MM.1S (cell line): Measurements from ENCODE around the gene SSC4D.
"Not testable (repeated sequence)": the region's sequence is repeated elsewhere in the genome, so short reads cannot be mapped to it uniquely, and the experiment has no call there.

Experiments
- DNase-seq: peaks from one replicate; pipeline ENCODE4 v3.0.0-alpha.2; 2015
- H2AFZ ChIP-seq: fragments of 300-600 bp; sonication (generic); 2 replicates; pipeline ENCODE4 v1.6.0; 2016; ENCODE audit warnings: antibody characterized with exemption, low read length
- H3F3A ChIP-seq: fragments of 300-600 bp; sonication (generic); 2 replicates; pipeline ENCODE4 v1.6.1; 2016; ENCODE audit warnings: mild to moderate bottlenecking, antibody characterized with exemption, low read length, moderate library complexity, mixed read lengths; ENCODE audit not compliant: insufficient read depth
- H3K27ac ChIP-seq: fragments of 300-600 bp; sonication (generic); 2 replicates; pipeline ENCODE4 v1.5.1; 2016; ENCODE audit warnings: mild to moderate bottlenecking, low read length
- H3K27me3 ChIP-seq: fragments of 300-600 bp; sonication (generic); replicated peaks from 2 replicates; pipeline ENCODE4 v1.6.0; 2016; ENCODE audit warnings: low read length; ENCODE audit not compliant: insufficient read depth
- H3K36me3 ChIP-seq: fragments of 300-600 bp; sonication (generic); replicated peaks from 2 replicates; pipeline ENCODE4 v1.6.1; 2016; ENCODE audit warnings: mild to moderate bottlenecking, low read length, mixed read lengths; ENCODE audit not compliant: insufficient read depth
- H3K4me1 ChIP-seq: fragments of 300-600 bp; sonication (generic); 2 replicates; pipeline ENCODE4 v1.6.1; 2016; ENCODE audit warnings: low read length, mixed read lengths
- H3K4me2 ChIP-seq: fragments of 300-600 bp; sonication (generic); 2 replicates; pipeline ENCODE4 v1.6.0; 2016; ENCODE audit warnings: low read depth, low read length
- H3K4me3 ChIP-seq: fragments of 300-600 bp; sonication (generic); 2 replicates; pipeline ENCODE4 v1.5.1; 2016; ENCODE audit warnings: low read length, mixed read lengths
- H3K79me2 ChIP-seq: fragments of 300-600 bp; sonication (generic); 2 replicates; pipeline ENCODE4 v1.6.1; 2016; ENCODE audit warnings: mixed run types, low read length, mixed read lengths
- H3K9ac ChIP-seq: fragments of 300-600 bp; sonication (generic); 2 replicates; pipeline ENCODE4 v1.6.1; 2016; ENCODE audit warnings: low read length, mixed read lengths
- H3K9me2 ChIP-seq: fragments of 300-600 bp; sonication (generic); replicated peaks from 2 replicates; pipeline ENCODE4 v1.6.1; 2016; ENCODE audit warnings: mild to moderate bottlenecking, low read length, mixed read lengths; ENCODE audit not compliant: insufficient read depth
- H3K9me3 ChIP-seq: fragments of 300-600 bp; sonication (generic); replicated peaks from 2 replicates; pipeline ENCODE4 v1.6.1; 2016; ENCODE audit warnings: mild to moderate bottlenecking, low read length, mixed read lengths; ENCODE audit not compliant: insufficient read depth
- H4K20me1 ChIP-seq: fragments of 300-600 bp; sonication (generic); 2 replicates; pipeline ENCODE4 v1.6.1; 2016; ENCODE audit warnings: mild to moderate bottlenecking, low read length, moderate library complexity, mixed read lengths; ENCODE audit not compliant: insufficient read depth
- CTCF ChIP-seq: fragments of 300-600 bp; sonication (generic); IDR thresholded peaks from 2 replicates; pipeline ENCODE4 v1.5.1; 2016; ENCODE audit warnings: antibody characterized with exemption, low read length, mixed read lengths
- EZH2 ChIP-seq: fragments of 300-600 bp; sonication (generic); optimal IDR thresholded peaks from 2 replicates; pipeline ENCODE3; 2017; ENCODE audit warnings: low read depth, mild to moderate bottlenecking, antibody characterized with exemption, low read length, mixed read lengths
- EZH2phosphoT487 ChIP-seq: fragments of 300-600 bp; sonication (generic); IDR thresholded peaks from 2 replicates; pipeline ENCODE4 v1.6.1; 2018; ENCODE audit warnings: antibody characterized with exemption, low read length

SSC4D gene

GRCh38 chr7:76368190-76368589, 41.3 kb downstream of the SSC4D start:
- Histone ChIP-seq H3F3A (peaks cover 12% of the 10 kb centered on the region; the same call in 1 of the 2 replicates), H3K27ac (no peak overlapping the region), H3K9me2 (no peaks in the 10 kb centered on the region), H3K9me3 (no peaks in the 10 kb centered on the region), H3K9ac (no peak overlapping the region), H3K79me2 (no peaks in the 10 kb centered on the region), H3K4me1 (peaks cover 13% of the 10 kb centered on the region), H4K20me1 (no peaks in the 10 kb centered on the region), H3K4me3 (no peak overlapping the region), H3K4me2 (no peak overlapping the region), H2AFZ (no peak overlapping the region), H3K36me3 (no peaks in the 10 kb centered on the region), H3K27me3 (no peaks in the 10 kb centered on the region)
- TF ChIP-seq EZH2phosphoT487 (no peak), CTCF (no peak), EZH2 (no peak)
- no peak for DNase-seq

- Histone ChIP-seq H3K9ac (peak overlapping the region; percentile 53; the same call in 1 of the 2 replicates), H3K27ac (peak overlapping the region; percentile 80)
- DNase-seq, result no peak
These were observed 45.3 kb downstream of the SSC4D start for GRCh38 chr7:76364198-76364584.

GRCh38 chr7:76363754-76364153, 45.7 kb downstream of the SSC4D start:
- H4K20me1 ChIP-seq, H3K9me2 ChIP-seq, DNase-seq, H3K27me3 ChIP-seq, H3K36me3 ChIP-seq, H3K79me2 ChIP-seq, H3K9me3 ChIP-seq, H3K4me3 ChIP-seq: not testable (repeated sequence)
- peaks cover 12% of the 10 kb centered on the region; the same call in 1 of the 2 replicates for H3F3A ChIP-seq
- peak overlapping the region; percentile 69; the same call in 1 of the 2 replicates for H3K4me2 ChIP-seq
- peaks cover 18% of the 10 kb centered on the region for H3K4me1 ChIP-seq
- H2AFZ ChIP-seq, result peak overlapping the region; percentile 74
- H3K27ac ChIP-seq, result peak overlapping the region; percentile 80; the same call in 1 of the 2 replicates
- peak overlapping the region; percentile 53; the same call in 1 of the 2 replicates for H3K9ac ChIP-seq

More at GRCh38 chr7:76364198-76364584, 45.3 kb downstream of the SSC4D start:
- Histone ChIP-seq H3K9me3 (no peaks in the 10 kb centered on the region), H3K4me1 (peaks cover 18% of the 10 kb centered on the region), H3K79me2 (no peaks in the 10 kb centered on the region), H2AFZ (peak overlapping the region; percentile 74), H3F3A (peaks cover 12% of the 10 kb centered on the region; the same call in 1 of the 2 replicates), H3K9me2 (no peaks in the 10 kb centered on the region), H3K4me3 (peak overlapping the region; percentile 37), H3K36me3 (no peaks in the 10 kb centered on the region), H3K4me2 (peak overlapping the region; percentile 69), H3K27me3 (no peaks in the 10 kb centered on the region), H4K20me1 (no peaks in the 10 kb centered on the region)
- TF ChIP-seq CTCF, result no peak
- TF ChIP-seq EZH2phosphoT487, result no peak
- no peak for TF ChIP-seq EZH2

GRCh38 chr7:76359978-76360638, 49.4 kb downstream of the SSC4D start:
- H3K9ac ChIP-seq, result peak overlapping the region; percentile 96; the same call in 1 of the 2 replicates
- H3F3A ChIP-seq, result peaks cover 16% of the 10 kb centered on the region; the same call in 1 of the 2 replicates
- peak overlapping the region; percentile 96 for H2AFZ ChIP-seq
- TF ChIP-seq CTCF (no peak), EZH2phosphoT487 (no peak), EZH2 (no peak)
- peaks cover 33% of the 10 kb centered on the region for H3K4me1 ChIP-seq
- no peaks in the 10 kb centered on the region for H3K9me2 ChIP-seq
- H3K9me3 ChIP-seq, result no peaks in the 10 kb centered on the region
- H3K27ac ChIP-seq, result peak overlapping the region; percentile 86; the same call in 1 of the 2 replicates
- DNase-seq, result no peak
- peaks cover 37% of the 10 kb centered on the region for H3K79me2 ChIP-seq
- H4K20me1 ChIP-seq, result peaks cover 21% of the 10 kb centered on the region
- no peaks in the 10 kb centered on the region for H3K27me3 ChIP-seq
- peak overlapping the region; percentile 99 for H3K4me3 ChIP-seq
- H3K4me2 ChIP-seq, result peak overlapping the region; percentile 96
- H3K36me3 ChIP-seq, result peaks cover 18% of the 10 kb centered on the region
